Bone marrow (tissue), 2 donors: ENCODE data around the gene BTBD9.

Experiments
- DNase-seq, 2 donors: peaks; one replicate each; lab custom pipeline; 2025; lab: John Stamatoyannopoulos, UW

The BTBD9 gene

DNA sequence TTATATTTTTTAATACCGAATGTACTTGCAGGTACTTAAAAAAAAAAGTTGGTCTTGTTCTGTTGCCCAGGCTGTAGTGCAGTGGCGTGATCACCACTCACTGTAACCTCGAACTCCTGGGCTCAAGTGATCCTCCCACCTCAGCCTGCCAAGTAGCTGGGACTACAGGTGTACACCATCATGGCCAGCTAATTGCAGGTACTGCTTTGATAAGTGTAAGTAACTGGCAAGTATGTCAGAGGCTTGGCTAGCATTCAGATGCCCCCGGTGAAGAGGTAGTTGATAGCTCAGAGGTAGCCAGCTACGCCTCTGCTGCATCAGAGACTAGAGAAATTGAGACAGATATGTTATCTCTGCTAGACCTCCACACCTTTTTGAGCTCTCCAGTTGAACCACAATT lies 40.5 kb downstream of the BTBD9 start:
- DNase-seq, result no peak

DNA sequence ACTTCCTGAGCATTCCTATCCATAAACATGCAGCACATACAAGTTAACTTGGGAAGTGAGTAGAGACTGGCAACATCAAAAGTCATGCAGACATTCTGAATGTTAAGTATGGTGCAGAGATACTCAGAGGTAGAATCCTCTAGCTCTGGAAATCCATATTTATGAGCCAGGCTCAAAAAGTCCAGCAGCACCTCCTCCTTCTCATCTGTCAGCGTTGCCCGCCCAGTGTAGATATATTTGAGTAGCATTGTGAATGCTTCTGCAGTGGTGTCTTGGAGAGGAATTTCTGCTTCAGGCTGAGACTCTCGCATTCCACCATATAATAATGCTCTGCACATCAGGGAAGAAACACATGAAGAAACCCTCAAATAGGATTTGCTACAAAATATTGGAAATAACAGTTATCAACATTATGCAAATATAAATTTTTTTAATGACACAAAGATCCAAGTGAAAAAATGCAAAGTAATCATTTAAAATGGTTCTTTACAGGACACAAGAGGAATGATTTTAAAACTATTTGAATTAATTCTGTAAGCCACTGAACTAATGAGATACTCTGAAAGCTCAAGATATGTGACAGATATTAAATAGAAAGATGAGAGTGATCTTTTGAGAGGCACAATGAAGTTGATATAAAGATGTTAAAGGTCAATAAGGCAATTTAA lies 45.6 kb downstream of the BTBD9 start:
- DNase-seq, result no peak

DNA sequence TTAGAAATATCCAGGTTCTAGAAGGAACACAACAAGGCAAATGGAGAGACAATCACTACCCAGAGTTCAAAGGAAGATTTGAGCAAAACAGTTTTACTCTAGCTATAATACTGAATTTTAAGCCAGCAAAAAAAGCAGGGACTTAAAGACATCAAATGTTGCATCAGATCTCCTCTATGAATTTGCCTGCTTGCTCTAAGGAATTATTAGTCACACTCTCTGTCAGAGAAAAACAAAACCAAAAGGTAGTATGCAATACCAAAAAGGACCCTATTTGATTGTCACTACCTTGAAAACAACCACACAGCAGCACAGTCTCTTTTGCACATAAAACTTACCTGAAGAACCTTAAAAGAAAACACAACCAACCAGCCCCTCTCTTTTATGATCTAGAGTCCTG lies 46.3 kb downstream of the BTBD9 start:
- no peak for DNase-seq

DNA sequence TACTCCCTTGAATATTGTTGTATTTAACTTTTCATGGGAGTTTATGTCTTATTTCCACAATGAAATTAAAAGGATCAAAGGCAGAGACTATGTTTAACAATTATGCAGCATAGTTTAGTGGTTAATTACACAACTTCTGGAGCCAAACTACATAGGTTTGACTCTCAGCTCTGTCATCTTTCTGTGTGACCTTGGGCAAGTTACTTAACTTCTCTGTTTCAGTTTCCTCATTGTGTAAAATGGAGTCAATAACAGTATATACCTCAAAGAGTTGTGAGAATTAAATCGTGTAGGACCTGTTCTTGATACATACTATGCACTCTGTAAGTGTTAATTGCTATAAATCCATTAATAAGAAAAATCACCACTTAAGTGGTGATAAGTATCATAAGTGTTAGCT lies 48.3 kb downstream of the BTBD9 start:
- no peak for DNase-seq

DNA sequence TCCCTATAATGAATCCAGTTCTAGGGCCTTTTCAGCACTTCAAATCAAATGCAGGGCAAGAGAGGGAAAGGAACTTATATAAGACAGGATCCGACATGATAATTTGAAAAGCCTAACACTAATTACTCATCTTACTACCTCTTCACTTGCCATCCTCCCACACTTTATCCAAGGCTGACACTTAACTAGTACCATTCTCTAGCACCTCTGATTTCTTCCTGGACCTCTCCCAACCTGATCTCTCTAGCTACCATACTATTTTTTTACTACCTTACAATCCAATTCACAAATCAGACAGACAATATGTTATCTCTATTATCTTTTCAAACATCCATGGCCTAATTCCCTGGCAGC lies 50.4 kb downstream of the BTBD9 start:
- DNase-seq, result no peak

DNA sequence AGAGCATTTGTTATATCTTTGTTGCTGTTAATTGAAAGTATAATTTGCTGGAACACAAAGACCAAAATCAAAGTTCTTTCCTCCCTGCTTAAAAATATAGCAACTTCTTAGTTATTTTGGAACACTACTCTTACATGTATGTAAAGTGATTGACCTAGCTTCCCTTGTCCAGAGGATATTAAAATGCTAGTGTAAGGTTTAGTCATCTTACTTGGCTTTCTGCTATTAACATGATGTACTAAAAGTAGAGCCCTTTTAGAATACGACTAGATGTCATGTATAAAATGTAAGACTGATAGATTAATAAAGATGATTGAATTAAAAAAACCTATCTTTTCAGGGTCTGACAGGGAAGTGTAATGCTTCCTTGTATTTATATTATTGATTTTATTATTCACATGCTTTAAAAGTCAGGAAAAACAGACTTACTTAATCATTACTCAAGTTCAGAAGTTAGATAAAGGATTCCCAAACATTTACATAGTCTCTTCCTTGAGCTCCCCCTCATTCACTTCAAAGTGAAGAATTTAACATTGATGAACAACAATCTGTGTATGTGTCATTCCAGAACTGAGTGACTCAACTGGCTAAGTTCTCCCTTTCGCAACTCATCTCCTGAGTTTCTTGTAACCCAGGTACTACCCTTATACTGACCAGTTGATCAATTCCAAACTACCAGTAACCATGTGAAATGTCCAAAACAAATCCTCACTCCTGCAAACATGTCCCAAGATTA lies 50.9 kb downstream of the BTBD9 start:
- no peak for DNase-seq

DNA sequence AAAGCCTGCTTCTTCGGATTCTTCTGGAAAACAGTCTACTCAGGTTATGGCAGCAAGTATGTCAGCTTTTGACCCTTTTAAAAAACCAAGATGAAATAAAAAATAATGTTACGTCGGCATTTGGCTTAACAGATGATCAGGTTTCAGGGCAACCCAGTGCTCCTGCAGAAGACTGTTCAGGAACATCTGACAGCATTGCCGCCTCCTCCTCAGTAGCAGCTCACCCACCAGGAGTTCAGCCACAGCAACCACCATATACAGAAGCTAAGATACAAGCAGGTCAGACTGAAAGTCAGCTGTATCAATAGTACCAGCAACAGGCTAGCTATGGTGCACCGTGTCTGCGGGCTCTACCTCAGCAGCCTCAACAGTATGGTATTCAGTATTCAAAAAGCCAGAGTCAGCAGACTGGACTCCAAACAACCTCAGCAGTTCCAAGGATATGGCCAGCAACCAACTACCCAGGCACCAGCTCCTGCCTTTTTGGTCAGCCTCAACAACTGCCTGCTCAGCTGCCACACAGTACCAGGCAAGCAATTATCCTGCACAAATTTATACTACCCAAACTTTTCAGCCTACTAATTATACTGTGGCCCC lies 51.9 kb downstream of the BTBD9 start:
- no peak for DNase-seq

DNA sequence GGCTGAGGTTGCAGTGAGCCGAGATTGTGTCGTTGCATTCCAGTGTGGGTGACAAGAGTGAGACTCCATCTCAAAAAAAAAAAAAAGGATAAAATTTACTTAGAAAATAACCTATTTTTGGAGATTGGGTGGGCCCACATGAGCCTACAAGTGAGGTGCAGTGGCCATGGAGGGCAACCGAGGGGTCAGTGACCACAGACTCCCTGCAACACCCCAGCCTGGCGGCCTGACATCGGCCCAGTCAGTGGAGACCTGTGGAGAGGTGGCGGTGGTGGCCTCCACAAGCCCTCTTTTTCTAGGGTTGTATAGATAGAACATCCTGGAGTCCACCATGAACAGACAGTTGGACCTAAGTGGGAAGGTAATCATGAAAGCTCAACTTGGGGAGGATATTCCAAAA lies 52.7 kb downstream of the BTBD9 start:
- no peak for DNase-seq

DNA sequence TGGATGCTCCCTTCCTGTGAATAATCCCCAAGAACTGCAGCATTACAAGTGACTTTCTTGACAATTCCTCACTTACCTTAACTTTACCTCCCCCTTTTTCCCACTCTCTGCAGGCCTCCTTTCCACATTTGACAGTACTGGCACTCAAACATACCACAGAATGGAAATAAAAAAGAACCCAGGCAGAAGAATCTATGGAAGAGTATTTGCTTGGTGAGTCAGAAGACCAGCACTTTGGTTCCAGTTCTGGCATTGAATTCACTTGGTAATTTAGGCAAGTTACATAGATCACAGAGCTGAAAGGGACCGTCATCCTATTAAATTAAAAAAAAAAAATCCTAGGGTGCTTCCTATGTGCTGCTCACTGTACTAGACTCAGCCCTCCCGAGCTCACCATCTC lies 55.0 kb downstream of the BTBD9 start:
- DNase-seq, result no peak

DNA sequence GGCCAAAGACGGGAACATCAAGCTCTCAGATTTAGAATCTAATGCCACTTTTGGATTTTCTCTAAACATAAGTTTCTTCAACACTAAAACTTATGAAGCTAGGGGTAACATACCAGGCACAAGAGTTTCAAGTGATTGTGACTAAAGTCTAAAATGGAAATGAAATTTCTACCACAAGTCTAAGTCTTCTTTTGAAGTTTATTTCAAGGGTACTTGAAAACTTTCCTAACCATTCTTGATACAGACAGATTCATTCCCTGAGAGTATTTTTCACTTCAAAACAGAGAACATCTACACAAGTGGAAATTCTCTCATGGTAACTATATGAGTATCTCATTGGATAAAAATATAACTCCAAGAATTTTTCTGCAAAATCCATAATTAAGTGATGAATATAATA lies 56.2 kb downstream of the BTBD9 start:
- no peak for DNase-seq

DNA sequence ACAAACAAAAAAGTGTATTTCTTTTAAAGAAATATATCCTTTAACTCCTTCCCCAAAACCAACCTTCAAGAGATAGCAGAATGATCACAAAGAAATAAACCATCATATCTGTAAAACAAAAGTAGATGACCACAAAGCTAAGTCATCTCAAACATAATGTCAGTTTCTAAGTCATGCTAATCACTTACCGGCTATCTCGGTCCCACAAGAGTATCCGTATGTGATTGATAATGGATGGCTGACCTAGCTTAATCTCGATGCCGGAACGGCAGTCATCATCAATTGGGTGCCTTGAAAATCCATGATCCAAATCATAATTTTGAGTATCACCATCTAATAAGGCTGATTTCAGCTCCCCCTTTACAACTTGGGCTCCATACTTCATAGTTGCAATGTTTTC lies 59.7 kb downstream of the BTBD9 start:
- DNase-seq, result no peak

DNA sequence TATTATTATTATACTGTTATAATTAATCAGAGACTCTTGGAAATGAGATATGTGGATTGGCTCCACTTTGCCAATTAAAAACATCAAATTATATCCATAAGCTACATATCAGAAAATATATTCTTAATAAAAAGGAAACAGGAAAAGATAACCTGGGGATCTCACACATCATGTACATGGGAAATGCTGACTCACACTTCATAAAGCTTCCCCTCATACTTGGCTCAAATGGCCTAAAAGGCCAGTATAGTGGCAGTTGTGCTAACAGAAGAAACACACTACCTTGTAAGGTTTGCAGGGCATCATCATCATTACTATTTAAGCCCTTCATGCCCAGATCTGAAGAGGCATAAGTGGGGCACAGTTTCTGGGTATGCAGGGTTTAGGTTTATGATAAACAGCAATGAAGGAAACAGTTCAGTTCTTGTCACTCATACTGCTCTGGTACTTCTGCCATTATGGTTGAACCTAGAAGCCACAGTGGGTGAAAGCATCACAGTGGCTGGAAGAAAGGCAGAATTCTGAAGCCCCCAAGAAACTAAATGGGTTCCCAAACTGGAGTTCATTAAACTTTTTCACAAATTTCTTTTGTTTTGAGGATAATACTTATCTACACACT lies 60.6 kb downstream of the BTBD9 start:
- DNase-seq, result no peak

DNA sequence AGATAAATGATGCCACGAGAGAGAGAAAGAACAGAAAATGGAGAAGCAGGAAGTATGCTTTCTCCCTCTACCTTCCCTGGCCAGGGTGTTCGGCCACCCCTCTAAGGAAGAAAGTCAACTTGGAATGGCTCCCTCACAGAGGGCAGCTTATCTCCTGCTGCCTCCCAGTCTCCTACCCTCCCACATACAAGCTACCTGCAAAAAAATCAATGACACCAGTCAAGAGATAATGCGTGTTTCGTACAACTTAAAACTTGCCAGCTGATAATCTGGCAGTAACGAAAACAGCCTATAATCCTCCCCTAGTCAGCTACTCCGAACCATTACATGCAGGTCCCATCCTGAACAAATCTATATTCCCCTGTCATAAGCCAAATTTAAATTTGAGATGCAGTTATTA lies 61.7 kb downstream of the BTBD9 start:
- no peak for DNase-seq

DNA sequence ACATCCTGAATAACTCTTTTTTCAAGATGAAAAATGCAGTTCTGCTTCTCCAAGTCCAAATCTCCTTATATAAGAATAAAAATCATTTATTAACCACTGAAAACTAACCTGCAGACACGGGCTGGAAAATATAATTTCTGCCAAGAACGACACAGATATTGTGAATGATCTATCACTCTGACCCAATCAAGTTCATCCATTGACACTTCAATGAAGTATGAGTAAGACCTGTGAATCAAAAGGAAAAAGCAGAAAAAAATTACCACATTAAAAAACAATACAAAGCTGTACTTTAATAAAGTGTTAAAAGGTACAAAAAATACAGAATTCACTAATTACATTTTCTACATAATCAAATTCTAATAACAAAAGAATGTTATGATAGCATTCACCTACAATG lies 62.2 kb downstream of the BTBD9 start:
- DNase-seq, result no peak

DNA sequence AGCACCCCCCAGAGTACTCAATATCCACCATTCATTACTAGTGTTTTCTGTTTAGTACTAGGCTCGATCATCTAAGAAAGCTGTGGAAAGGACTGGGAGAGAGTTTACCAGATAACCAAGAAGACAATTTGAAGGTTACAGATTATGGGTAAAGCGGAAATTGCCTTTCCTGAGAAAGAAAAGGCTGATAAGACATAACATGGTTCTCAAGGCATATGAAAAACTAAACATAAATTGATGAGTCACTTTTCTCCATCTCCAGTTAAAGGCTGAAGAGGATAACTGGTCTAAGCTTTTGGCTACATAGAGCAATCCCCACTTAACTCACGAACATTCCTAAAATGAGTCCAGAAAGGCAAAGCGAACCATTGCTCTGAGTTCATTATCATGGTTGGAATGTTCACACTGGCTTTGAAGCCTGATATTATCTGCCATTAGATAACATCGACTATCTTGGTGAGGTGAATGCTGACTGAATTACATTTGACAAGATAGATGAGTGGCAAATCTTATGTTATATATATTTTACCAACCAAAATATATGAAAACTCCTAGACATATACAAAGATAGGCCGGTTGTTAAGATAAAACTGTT lies 65.8 kb downstream of the BTBD9 start:
- DNase-seq, result no peak

DNA sequence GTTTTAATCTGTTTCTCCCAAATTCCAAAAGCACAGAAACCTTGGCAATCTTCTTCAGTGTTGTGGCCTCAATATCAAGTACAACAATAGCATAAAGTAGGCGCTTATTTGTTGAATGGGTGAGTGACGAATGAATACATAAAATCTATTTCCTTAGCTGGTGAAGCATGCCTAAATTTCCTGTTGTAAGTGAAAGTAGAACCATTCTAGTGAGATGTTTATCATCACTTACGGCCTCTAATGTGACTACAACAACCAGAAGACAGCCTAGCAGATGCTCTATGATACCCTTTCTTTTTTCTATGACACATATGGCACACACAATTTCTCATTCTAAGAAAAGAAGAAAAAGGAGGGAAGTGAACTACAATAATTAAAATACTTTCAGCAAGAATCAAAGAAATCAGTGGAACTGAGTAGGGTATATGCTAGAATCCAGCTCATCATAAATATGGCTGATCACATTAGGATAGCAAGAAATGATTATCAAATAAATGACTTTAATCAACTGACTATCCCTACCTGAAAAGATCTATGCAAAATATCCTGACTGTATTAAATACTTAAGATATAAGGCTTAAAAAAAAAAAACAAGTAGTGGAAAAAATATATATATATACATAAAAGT lies 67.4 kb downstream of the BTBD9 start:
- DNase-seq, result peak in 1 of 2 donors; percentile 83

DNA sequence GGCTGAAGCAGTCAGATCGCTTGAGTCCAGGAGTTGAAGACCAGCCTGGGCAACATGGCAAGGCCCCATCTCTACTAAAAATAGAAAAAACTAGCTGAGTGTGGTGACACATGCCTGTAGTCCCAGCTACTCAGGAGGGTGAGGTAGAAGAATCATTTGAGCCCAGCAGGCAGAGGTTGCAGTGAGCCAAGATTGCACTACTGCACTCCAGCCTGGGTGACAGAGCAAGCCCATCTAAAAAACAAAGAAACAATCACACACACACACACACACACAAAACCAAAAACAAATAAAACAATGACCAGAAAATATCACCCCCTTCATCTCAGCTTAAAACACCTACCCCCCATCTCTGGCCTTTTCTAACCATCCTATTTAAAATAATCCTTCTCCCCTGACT lies 68.0 kb downstream of the BTBD9 start:
- DNase-seq, result no peak

DNA sequence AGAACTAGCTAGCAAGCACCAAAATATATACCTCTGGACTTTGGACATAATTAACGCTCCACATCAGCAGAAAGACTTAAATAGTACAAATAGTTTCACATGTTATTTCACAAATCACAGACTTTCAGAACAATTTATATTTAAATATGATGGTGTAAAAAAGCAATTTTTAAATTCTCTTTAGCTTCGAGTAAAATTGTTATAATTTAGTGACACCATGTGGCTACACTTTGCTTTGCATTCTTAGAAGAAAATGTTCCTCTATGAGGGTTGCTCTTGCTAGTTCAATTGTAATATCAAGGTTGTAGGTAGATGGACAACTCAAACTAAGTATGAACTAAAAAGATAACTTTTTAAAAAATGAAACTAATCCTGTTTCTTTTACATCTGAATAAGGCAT lies 69.0 kb downstream of the BTBD9 start:
- DNase-seq, result no peak

DNA sequence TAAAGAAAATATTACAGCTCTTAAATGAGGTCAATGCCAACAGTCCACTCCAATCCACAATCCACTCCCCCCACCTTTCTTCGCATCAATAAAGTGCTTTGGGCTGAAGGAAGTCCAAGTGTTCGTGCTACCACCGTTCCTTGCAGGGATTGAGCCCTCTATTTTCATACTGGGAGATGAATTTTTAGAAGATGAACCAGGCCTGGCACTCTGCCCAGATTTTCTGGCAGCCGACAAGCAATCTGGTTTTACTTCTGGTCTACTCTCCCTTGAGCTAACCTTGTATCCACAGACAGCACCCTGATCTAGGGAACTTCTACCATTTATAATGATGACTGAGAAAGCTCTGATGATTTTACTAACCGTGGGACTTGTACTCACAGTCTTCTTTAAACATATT lies 72.3 kb downstream of the BTBD9 start:
- DNase-seq, result no peak

DNA sequence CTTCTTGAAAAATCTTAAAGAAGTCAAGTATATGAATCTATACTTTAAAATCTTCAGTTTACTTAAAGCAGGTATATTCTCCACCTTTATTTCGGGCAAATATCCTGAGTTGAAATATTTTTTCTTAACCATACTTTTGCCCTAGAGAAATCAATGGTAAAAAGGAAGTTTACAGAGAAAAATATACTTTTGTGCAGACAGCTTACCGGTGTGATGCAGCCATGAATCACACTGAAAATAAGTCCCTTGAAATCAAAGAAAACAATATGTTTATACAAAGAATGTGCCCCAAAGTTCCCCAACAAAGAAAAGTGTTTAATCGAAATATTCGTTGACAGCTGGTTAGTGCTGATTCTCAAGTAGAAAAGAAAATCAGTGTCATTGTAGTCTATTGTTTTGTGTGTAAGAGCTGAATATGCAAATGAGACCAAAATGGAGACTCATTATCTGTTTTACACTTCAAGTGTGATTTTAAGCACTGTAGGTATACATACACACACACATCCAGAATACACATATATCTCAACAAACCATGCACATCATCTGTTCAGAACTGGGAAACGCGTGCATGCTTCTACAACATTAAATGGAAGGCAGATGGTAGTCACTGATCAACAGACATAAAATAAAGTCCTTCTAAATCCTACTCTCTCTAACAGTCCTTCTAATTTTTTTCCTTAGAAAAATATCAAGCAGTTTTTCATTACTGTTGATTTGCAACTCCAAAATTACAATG lies 73.3 kb downstream of the BTBD9 start:
- DNase-seq, result no peak

DNA sequence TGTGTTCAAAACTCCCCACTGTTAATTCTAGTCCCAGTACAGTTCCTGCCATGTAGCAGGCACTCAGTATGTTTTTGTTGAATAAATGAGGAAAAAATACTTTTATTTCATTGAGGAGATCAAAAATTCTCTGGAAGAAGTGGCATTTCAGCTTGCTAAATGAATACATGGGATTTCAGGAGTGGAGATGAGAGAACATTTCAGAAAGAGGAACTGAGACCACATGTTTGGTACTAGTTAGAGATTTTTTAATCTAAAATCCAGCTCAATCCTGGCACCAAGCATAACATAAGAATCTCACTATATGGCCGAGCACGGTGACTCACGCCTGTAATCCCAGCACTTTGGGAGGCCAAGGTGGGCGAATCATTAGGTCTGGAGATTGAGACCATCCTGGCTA lies 75.4 kb downstream of the BTBD9 start:
- no peak for DNase-seq

DNA sequence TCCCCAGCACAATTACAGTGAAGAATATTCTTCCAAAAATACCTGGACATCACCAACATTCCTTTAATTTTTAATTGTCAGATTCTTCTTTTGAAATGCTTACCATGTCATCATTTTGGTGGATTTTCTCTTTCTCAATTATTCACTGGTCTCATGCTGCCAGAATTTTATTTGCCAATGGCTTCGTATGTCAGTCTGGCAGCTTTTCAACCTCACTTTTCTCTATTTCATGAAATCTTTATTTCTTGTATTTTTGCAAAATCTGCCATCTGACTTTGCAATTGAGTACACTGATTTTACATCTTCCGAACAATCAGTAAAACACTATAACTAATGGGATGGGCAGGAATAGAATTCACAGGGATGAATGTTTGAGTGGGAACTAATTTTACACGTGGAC lies 84.1 kb downstream of the BTBD9 start:
- no peak for DNase-seq
